Fibroblast of pulmonary artery (primary cell): ENCODE data around the gene USP31.
"Not testable (repeated sequence)": the region's sequence is repeated elsewhere in the genome, so short reads cannot be mapped to it uniquely, and the experiment has no call there.

Source experiments
- DNase-seq: peaks from one replicate; pipeline ENCODE4 v3.0.0-alpha.2; 2010; ENCODE audit warnings: low read depth
- H3K4me3 ChIP-seq: replicated peaks from 2 replicates; pipeline ENCODE4 v1.5.1; 2011; ENCODE audit warnings: low read depth, mild to moderate bottlenecking, control low read depth, low read length, moderate library complexity
- CTCF ChIP-seq: IDR thresholded peaks from 2 replicates; pipeline ENCODE4 v1.5.1; 2011; ENCODE audit warnings: mild to moderate bottlenecking, control low read depth, low read length, inconsistent platforms; ENCODE audit errors: missing control alignments

The USP31 gene

GRCh38 chr16:23104032-23104955 lies 45.0 kb downstream of the USP31 start:
- no peak for TF ChIP-seq CTCF
- no peak for DNase-seq

GRCh38 chr16:23103603-23104002 lies 45.6 kb downstream of the USP31 start:
- DNase-seq: no peak
- no peak overlapping the region for H3K4me3 ChIP-seq
- TF ChIP-seq CTCF: no peak

More at GRCh38 chr16:23104032-23104955, 45.0 kb downstream of the USP31 start:
- H3K4me3 ChIP-seq: no peak overlapping the region

GRCh38 chr16:23101012-23101550 lies 48.2 kb downstream of the USP31 start:
- TF ChIP-seq CTCF: no peak
- H3K4me3 ChIP-seq: no peak overlapping the region
- no peak for DNase-seq

GRCh38 chr16:23096450-23096849 lies 52.8 kb downstream of the USP31 start:
- H3K4me3 ChIP-seq, DNase-seq: not testable (repeated sequence)

- not testable (repeated sequence) for DNase-seq, H3K4me3 ChIP-seq
Observed at GRCh38 chr16:23094136-23094535, 55.1 kb downstream of the USP31 start.

- H3K4me3 ChIP-seq: no peak overlapping the region
- no peak for TF ChIP-seq CTCF
- DNase-seq: no peak
Observed at GRCh38 chr16:23092801-23093117, 56.5 kb downstream of the USP31 start.

- no peak overlapping the region for H3K4me3 ChIP-seq
- no peak for DNase-seq
- TF ChIP-seq CTCF: no peak
Observed at GRCh38 chr16:23092072-23092800, 57.0 kb downstream of the USP31 start.
